Retinal pigment epithelial cell (primary cell): Measurements from ENCODE around the gene NPDC1.

ENCODE experiments used
- DNase-seq: peaks from one replicate; pipeline ENCODE4 v3.0.0-alpha.2; 2010; ENCODE audit warnings: low read depth
- H3K4me3 ChIP-seq: 2 replicates; pipeline ENCODE4 v1.5.1; 2011; ENCODE audit warnings: mild to moderate bottlenecking, low read length, control low read depth, moderate library complexity
- CTCF ChIP-seq: conservative IDR thresholded peaks from 2 replicates; pipeline ENCODE4 v1.5.1; 2011; ENCODE audit warnings: low read depth, low read length, control low read depth, inconsistent platforms

The NPDC1 gene, protein sequence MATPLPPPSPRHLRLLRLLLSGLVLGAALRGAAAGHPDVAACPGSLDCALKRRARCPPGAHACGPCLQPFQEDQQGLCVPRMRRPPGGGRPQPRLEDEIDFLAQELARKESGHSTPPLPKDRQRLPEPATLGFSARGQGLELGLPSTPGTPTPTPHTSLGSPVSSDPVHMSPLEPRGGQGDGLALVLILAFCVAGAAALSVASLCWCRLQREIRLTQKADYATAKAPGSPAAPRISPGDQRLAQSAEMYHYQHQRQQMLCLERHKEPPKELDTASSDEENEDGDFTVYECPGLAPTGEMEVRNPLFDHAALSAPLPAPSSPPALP

GRCh38 chr9:137046088-137046787 lies at the start of gene NPDC1:
Gene NPDC1 (minus strand): TSS chr9:137046177. CDS start chr9:137045989, 188 bp downstream.
- peak; percentile 90 for TF ChIP-seq CTCF
- no peak for DNase-seq
- H3K4me3 ChIP-seq = peak within 1 kb of the TSS; percentile 62

- DNase-seq = no peak
- TF ChIP-seq CTCF = no peak
- H3K4me3 ChIP-seq = no peak overlapping the region
These were observed 43.4 kb upstream of the NPDC1 start for GRCh38 chr9:137089232-137089947.

- DNase-seq = no peak
- no peak overlapping the region for H3K4me3 ChIP-seq
- no peak for TF ChIP-seq CTCF
These were observed 42.1 kb upstream of the NPDC1 start for GRCh38 chr9:137088121-137088520.

DNA sequence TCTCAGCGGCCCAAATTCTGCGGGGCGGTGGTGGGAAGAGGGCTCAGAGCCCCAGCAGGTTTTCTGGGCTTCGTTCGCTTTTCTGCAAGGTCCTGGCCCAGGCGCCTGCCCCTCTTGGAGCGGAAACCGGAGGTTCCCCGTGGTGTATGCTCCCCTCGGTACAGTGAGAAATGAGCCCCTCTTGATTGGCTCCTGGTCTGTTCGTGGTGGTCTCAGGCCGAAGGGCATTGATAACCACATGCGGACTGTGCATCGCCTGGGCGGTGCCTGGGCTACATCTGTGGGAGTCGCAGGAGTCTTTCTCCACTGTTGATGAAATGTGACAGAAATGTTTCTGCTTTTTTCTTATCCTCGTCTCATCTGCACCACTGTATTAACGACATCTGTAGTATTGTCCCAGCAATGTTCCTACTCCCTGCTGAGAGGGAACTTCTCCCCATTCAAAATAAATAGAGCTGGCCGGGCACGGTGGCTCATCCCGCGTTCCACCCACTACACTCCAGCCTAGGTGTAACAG lies 41.5 kb upstream of the NPDC1 start:
- DNase-seq = no peak
- H3K4me3 ChIP-seq = peak overlapping the region; percentile 72
- TF ChIP-seq CTCF = no peak

DNA sequence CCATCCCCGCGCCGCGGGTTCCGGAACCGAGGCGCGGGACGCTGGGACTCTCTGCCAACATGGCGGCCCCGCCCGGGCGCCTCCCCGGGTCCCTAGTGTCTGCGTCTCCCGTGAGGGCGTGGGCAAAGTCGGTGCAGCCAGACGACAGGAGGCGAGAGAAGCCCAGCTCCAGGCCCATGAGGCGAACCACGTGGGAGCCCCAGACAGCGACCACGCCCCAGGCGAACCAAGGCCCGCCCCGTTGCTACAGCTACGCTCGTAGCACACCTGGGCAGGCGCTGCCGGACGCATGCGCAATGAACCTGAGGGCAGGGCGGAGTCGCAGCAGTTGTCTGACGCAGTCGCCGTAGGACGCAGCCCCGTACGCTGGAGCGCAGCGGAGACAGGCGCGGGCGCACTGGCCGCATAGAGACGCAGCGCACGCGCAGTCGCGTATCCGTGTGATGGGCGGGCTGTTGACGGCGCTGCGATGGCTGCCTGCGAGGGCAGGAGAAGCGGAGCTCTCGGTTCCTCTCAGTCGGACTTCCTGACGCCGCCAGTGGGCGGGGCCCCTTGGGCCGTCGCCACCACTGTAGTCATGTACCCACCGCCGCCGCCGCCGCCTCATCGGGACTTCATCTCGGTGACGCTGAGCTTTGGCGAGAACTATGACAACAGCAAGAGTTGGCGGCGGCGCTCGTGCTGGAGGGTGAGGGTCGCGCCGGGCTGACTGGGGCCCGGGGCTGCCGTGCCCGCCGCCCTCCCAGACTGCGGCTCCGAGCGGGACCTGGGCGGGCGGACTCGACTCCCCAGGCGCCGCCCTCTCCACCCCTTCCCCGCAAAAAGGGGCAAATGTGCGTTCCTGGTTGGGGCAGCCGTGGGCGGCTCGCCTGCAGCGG lies 40.8 kb upstream of the NPDC1 start, which contains the start of gene MAN1B1:
Gene MAN1B1 (plus strand): TSS at position 455 of the 878 bp plus-strand sequence. CDS start 15 bp downstream, at position 470.
- H3K4me3 ChIP-seq = peak within 1 kb of the TSS; percentile 72
- peak; percentile 95 for DNase-seq
- TF ChIP-seq CTCF = no peak

DNA sequence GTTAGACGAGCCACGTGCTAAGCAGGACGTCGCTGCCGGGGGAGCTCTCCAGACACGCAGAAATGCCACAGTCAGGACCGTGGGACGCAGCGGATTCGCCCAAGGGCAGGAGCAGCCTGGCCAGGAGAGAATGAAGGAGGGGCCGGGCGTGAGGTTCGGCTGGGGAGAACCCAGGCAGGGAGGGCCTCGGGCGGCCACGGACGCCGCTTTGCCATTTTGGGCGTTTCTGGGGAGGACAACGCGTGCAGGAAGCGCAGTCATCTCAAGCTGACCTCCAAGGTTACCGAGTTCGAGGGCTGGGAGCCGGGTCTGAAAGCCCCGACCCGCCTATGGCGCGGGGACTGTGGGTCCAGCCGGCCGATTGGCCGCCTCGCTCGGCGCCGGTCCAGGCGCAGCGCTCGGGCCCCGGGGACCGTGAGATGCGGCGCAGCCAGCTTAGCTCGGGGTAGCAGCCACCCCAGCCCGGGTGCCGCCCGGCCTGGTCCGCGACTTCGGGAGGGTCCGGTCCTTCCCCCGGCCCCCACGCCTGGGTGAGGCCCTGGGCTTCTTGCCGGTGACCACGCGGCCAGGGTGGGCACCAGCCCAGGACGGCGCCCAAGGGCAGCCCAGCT lies 40.0 kb upstream of the NPDC1 start:
- no peak for TF ChIP-seq CTCF
- DNase-seq = no peak
- H3K4me3 ChIP-seq = peak overlapping the region; percentile 72
